ENCODE data around the gene SPAG5. TPM values are rescaled to one million over a fixed set of nuclear protein-coding genes. Genes with fewer than 3 reads are reported as not detected.

The SPAG5 gene
- total RNA-seq, 1 donor from 2014 or later, result 3.2 TPM

DNA sequence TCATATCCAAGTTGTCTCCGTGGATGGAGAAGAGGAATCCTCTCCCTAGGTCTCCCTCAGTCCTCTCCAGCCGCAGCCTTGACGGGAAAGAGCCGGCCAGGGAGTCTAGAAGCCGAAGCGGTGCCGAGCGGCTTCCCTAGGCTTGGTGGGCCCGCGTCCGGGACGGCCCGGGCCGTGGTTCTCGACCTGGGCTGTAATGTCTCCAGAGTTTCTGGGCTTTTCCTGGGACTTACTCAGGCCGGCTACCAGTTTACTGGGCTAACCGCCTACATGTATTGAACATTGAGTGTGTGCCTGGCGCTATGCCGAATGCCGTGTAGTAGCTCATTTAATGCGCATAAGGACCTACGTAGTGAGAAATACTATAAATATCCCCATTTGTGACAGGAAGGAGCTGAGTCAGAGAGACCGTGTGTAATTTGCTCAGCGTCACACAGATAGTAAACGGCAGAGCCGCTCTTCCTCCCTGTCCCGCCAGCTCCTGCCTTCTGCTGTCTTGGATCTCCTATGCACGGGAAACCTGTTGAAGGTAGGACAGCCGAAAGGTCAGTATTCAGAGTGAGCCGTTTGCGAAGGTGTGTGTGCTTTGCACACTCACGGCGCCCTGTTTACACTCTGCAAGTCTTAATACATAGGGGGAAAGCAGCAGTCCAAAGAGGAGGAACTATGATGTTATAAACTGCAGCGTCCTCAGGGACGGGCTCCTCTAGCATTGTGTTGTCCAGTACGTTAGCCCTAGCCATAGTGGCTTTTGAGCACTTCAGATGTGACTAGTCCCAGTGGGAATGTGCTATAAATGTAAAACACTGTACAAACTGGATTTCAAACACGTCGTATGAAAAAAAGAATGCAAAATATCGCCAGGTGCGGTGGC lies 723 bp upstream of the SPAG5 start:
- intact Hi-C loops (cut with DNase I), result no loop called here
- ATAC-seq, result peak; percentile 57
- H3K36me3 ChIP-seq, result no peaks in the 10 kb centered on the region
- peak overlapping the region; percentile 76 for H3K4me3 ChIP-seq
- H3K27me3 ChIP-seq, result no peaks in the 10 kb centered on the region
- TF ChIP-seq, protein P1, sequence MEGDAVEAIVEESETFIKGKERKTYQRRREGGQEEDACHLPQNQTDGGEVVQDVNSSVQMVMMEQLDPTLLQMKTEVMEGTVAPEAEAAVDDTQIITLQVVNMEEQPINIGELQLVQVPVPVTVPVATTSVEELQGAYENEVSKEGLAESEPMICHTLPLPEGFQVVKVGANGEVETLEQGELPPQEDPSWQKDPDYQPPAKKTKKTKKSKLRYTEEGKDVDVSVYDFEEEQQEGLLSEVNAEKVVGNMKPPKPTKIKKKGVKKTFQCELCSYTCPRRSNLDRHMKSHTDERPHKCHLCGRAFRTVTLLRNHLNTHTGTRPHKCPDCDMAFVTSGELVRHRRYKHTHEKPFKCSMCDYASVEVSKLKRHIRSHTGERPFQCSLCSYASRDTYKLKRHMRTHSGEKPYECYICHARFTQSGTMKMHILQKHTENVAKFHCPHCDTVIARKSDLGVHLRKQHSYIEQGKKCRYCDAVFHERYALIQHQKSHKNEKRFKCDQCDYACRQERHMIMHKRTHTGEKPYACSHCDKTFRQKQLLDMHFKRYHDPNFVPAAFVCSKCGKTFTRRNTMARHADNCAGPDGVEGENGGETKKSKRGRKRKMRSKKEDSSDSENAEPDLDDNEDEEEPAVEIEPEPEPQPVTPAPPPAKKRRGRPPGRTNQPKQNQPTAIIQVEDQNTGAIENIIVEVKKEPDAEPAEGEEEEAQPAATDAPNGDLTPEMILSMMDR (IDR thresholded peaks at IDR 0.05), result no peak
- H3K9me3 ChIP-seq, result no peaks in the 10 kb centered on the region
- H3K27ac ChIP-seq, result peak overlapping the region; percentile 93
- peak; percentile 78 for DNase-seq
- H3K4me1 ChIP-seq, result peaks cover 6% of the 10 kb centered on the region

DNA sequence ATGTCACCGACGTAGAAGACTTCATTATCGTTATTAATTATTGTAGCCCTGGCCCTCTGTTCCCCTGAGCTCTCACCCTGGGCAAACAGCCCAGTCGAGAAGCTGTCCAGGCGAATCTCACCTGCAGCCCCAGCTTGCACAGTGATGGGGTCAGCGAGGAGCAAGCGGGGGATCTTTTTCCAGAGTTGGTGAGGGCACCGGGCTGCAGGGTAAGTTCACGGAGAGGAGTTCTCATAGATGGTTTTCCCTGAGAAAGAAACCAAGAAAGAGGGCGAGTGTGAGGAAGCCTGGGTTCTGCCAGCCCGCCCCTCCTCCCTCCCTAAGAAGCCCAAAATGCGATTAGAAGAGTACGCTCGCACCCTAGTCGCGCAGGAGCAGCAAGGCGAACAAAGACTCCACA lies 436 bp downstream of the SPAG5 start:
- ATAC-seq, result no peak
- Histone ChIP-seq H3K27ac (no peak overlapping the region), H3K36me3 (no peaks in the 10 kb centered on the region), H3K4me1 (peaks cover 6% of the 10 kb centered on the region), H3K4me3 (peak overlapping the region; percentile 76), H3K27me3 (no peaks in the 10 kb centered on the region), H3K9me3 (no peaks in the 10 kb centered on the region)
- intact Hi-C loops (cut with DNase I), result no loop called here
- no peak for DNase-seq
- TF ChIP-seq, protein P1 (IDR thresholded peaks at IDR 0.05), result no peak

DNA sequence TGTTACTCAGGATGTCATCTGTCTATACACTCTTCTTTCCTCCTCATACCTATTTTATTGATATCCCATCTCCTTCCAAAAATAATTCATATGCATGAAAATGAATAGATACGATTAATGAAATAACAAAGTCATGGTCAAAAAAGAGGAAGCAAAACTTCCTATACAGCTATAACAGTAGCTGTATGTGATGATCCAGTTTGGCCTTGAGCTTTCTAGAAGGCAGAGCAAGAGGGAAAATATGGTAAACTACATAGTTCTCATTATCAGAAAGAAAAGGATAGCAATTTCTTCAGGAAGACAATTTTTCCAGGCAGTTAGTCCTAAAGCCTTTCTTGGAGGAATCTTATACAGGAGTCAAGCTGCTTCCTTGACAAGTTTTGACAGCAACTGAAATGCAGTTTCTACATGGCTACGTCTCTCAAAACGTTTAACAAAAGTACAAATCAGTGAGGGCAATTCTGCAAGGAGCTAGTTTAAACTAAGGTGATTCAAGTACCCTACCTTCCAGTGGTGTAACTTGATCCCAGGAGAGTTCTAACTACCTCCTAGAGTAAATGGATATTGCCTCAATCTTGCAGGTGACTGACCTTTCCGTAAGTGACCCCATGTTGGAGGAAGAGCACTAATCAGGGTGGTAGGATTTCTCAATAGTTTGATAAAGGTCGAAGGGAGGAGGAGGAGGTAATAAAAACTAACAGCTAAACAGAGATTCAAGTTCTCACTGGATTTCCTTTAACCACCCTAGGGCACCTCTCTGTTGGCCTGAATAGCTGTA lies 1.0 kb downstream of the SPAG5 start:
- intact Hi-C loops (cut with DNase I), result no loop called here
- peaks cover 6% of the 10 kb centered on the region for H3K4me1 ChIP-seq
- no peak overlapping the region for H3K27ac ChIP-seq
- H3K4me3 ChIP-seq, result peak overlapping the region; percentile 76
- ATAC-seq, result no peak
- H3K27me3 ChIP-seq, result no peaks in the 10 kb centered on the region
- TF ChIP-seq, protein P1 (IDR thresholded peaks at IDR 0.05), result no peak
- DNase-seq, result no peak
- no peaks in the 10 kb centered on the region for H3K36me3 ChIP-seq
- H3K9me3 ChIP-seq, result no peaks in the 10 kb centered on the region

DNA sequence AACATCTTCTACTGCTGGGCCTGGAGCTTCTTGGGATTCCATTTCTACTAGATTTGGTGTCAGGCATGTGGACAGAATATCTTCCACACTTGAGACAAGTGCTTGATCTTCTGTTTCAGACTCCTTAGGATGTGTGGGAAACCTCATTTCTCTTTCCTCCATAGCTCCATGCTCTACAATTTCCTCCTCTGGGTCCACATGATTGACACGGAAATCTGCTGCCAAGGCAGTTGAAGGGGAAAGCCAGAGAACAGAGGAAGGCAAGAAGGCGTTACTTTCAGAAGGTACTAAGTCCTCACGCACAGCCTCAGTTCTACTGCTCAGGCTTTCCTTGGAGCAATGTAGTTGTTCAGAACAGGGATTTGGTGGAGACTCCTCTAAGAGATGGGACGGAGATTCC lies 6.6 kb downstream of the SPAG5 start:
- no peaks in the 10 kb centered on the region for H3K4me1 ChIP-seq
- no peaks in the 10 kb centered on the region for H3K36me3 ChIP-seq
- intact Hi-C loops (cut with DNase I), result no loop called here
- no peak overlapping the region for H3K27ac ChIP-seq
- TF ChIP-seq, protein P1 (IDR thresholded peaks at IDR 0.05), result no peak
- no peaks in the 10 kb centered on the region for H3K27me3 ChIP-seq
- H3K9me3 ChIP-seq, result no peaks in the 10 kb centered on the region
- ATAC-seq, result no peak
- H3K4me3 ChIP-seq, result no peak overlapping the region
- DNase-seq, result no peak

DNA sequence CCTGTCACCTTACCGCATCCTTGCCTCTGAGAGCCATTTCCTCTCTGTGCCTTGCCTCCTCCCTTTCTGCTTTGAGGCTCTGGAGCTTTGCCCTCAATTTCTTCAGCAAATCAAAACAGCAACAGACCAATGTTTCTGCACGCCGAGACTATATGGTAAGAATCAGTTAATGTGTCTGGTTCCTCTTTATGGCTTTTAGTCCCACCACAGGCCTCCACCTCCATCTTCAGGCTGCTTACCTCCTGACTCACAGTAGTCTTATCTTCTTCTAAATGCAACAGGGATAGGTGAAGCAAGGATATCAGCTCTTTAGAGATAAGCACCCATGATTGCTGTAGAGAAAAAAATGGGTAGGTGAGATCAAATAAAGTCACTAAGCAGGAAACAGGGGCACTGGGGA lies 13.0 kb downstream of the SPAG5 start:
- TF ChIP-seq, protein P1 (IDR thresholded peaks at IDR 0.05), result no peak
- H3K27ac ChIP-seq, result no peak overlapping the region
- H3K27me3 ChIP-seq, result no peaks in the 10 kb centered on the region
- ATAC-seq, result no peak
- no peak for DNase-seq
- H3K4me1 ChIP-seq, result no peaks in the 10 kb centered on the region
- no peak overlapping the region for H3K4me3 ChIP-seq
- H3K9me3 ChIP-seq, result no peaks in the 10 kb centered on the region
- intact Hi-C loops (cut with DNase I), result no loop called here
- H3K36me3 ChIP-seq, result peaks cover 4% of the 10 kb centered on the region

Data from upper lobe of right lung (tissue), 1 donor.